A549 (cell line): ENCODE measurements around the gene PTPRD.

Source experiments
- CTCF ChIP-seq: fragments of >200 bp; sonication (Bioruptor Twin); formaldehyde crosslinking; IDR thresholded peaks from 3 replicates; pipeline ENCODE4 v1.5.1; 2016
- FOXS1 ChIP-seq: fragments of 250-450 bp; sonication (Bioruptor Pico); IDR thresholded peaks from 2 replicates; pipeline ENCODE4 v1.5.0; 2020; ENCODE audit warnings: mild to moderate bottlenecking, moderate library complexity
- JUNB ChIP-seq: fragments of >200 bp; sonication (Bioruptor Twin); formaldehyde crosslinking; IDR thresholded peaks from 2 replicates; pipeline ENCODE4 v1.6.1; 2016
- PHF8 ChIP-seq: fragments of 200-600 bp; sonication (generic); IDR thresholded peaks from 2 replicates; pipeline ENCODE4 v1.6.1; 2016; ENCODE audit warnings: low read depth, mild to moderate bottlenecking, antibody characterized with exemption, moderate library complexity, borderline replicate concordance
- REST ChIP-seq: fragments of 200-600 bp; sonication (generic); IDR thresholded peaks from 2 replicates; pipeline ENCODE4 v1.6.1; 2016; ENCODE audit warnings: antibody characterized with exemption, mild to moderate bottlenecking, moderate library complexity
- USF2 ChIP-seq: fragments of 450-650 bp; IDR thresholded peaks from 2 replicates; pipeline ENCODE4 v1.6.1; 2014; ENCODE audit warnings: antibody characterized with exemption

DNA sequence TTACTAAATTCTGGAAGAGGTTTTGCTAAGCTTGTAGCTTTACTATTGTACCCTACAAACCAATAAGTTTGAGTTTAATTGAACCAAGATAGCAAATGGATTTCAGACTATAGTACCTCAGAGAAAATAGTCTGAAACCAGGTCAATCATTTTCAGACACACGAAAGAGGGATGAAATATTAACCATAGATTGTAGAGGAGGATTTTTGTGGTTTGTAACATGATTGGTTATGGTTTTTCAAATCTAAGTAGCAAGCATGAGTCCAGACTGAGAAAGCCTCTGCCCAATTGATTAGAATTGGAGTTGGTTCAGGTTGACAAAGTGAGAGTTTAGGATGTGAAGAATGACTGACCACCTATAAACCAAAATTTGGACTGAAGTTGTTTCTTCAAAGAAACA is 2250.6 kb downstream of the PTPRD start:
- TF ChIP-seq USF2 (no peak), CTCF (no peak), PHF8 (no peak), FOXS1 (CRISPR knock-in tag) (no peak), REST (no peak), JUNB (no peak)
